HEK293T (cell line): ENCODE data around the gene HERC3.

Source experiments
- CTCF ChIA-PET: fragments of 350-600 bp; formaldehyde crosslinking; extraction: SDS; loops from one replicate; lab custom pipeline; 2021; ENCODE audit warnings: antibody characterized with exemption, inconsistent platforms; lab: Yijun Ruan, JAX
- POLR2A ChIA-PET: fragments of 350-600 bp; formaldehyde crosslinking; extraction: SDS; loops from one replicate; lab custom pipeline; 2020; ENCODE audit warnings: antibody characterized with exemption, inconsistent platforms; lab: Yijun Ruan, JAX
- DNase-seq: peaks from one replicate; pipeline ENCODE4 v3.0.0; 2012; ENCODE audit warnings: mixed read lengths; ENCODE audit errors: extremely low spot score
- ARNT ChIP-seq: fragments of 450-650 bp; IDR thresholded peaks from 2 replicates; pipeline ENCODE4 v1.6.1; 2017; ENCODE audit warnings: mild to moderate bottlenecking
- BHLHE40 ChIP-seq: fragments of 450-650 bp; IDR thresholded peaks from 2 replicates; pipeline ENCODE4 v1.6.1; 2016; ENCODE audit warnings: mild to moderate bottlenecking, moderate library complexity, borderline replicate concordance
- CTBP1 ChIP-seq: fragments of 450-650 bp; IDR thresholded peaks from 2 replicates; pipeline ENCODE4 v1.6.1; 2016; ENCODE audit warnings: borderline replicate concordance
- ELF4 ChIP-seq: fragments of 450-650 bp; IDR thresholded peaks from 2 replicates; pipeline ENCODE4 v1.6.1; 2017; ENCODE audit warnings: antibody characterized with exemption
- FOXA1 ChIP-seq: fragments of 450-650 bp; IDR thresholded peaks from 2 replicates; pipeline ENCODE4 v1.6.1; 2016; ENCODE audit warnings: mild to moderate bottlenecking
- FOXK2 ChIP-seq: fragments of 450-650 bp; IDR thresholded peaks from 2 replicates; pipeline ENCODE4 v1.6.1; 2016; ENCODE audit warnings: mild to moderate bottlenecking
- FOXM1 ChIP-seq: fragments of 450-650 bp; IDR thresholded peaks from 2 replicates; pipeline ENCODE4 v1.6.1; 2017; ENCODE audit warnings: mild to moderate bottlenecking, borderline replicate concordance
- HDGF ChIP-seq: fragments of 450-650 bp; IDR thresholded peaks from 2 replicates; pipeline ENCODE4 v1.6.1; 2017; ENCODE audit warnings: antibody characterized with exemption, borderline replicate concordance
- L3MBTL2 ChIP-seq: fragments of 450-650 bp; conservative IDR thresholded peaks from 2 replicates; pipeline ENCODE4 v1.6.1; 2016; ENCODE audit warnings: mild to moderate bottlenecking
- LEF1 ChIP-seq: fragments of 450-650 bp; IDR thresholded peaks from 2 replicates; pipeline ENCODE4 v1.6.1; 2017; ENCODE audit warnings: mild to moderate bottlenecking, borderline replicate concordance
- NFRKB ChIP-seq: fragments of 450-650 bp; IDR thresholded peaks from 2 replicates; pipeline ENCODE4 v1.6.1; 2016; ENCODE audit warnings: mild to moderate bottlenecking, moderate library complexity
- SP1 ChIP-seq: fragments of 450-650 bp; IDR thresholded peaks from 2 replicates; pipeline ENCODE4 v1.6.1; 2017
- SUZ12 ChIP-seq: fragments of 450-650 bp; IDR thresholded peaks from 2 replicates; pipeline ENCODE4 v1.6.1; 2016; ENCODE audit warnings: mild to moderate bottlenecking
- TARDBP ChIP-seq: fragments of 450-650 bp; IDR thresholded peaks from 2 replicates; pipeline ENCODE4 v1.6.1; 2016
- ZNF384 ChIP-seq: fragments of 450-650 bp; IDR thresholded peaks from 2 replicates; pipeline ENCODE4 v1.6.1; 2016
- TF ChIP-seq, protein P1 (sequence below): fragments of 450-650 bp; IDR thresholded peaks from 2 replicates; pipeline ENCODE4 v1.6.1; 2016

HERC3 gene

GRCh38 chr4:88719381-88719780 lies 127.1 kb downstream of the HERC3 start:
- CTCF ChIA-PET: no interaction called here
- TF ChIP-seq ZNF384 (no peak), SUZ12 (no peak)
- DNase-seq: no peak
- POLR2A ChIA-PET: no interaction called here

GRCh38 chr4:88720451-88721428 lies 128.5 kb downstream of the HERC3 start:
- ChIA-PET POLR2A (no interaction called here), CTCF (no interaction called here)
- DNase-seq: no peak
- no peak for TF ChIP-seq CTBP1
- TF ChIP-seq BHLHE40: no peak
- no peak for TF ChIP-seq LEF1
- no peak for TF ChIP-seq SP1
- TF ChIP-seq NFRKB: no peak
- no peak for TF ChIP-seq HDGF
- TF ChIP-seq, protein P1, sequence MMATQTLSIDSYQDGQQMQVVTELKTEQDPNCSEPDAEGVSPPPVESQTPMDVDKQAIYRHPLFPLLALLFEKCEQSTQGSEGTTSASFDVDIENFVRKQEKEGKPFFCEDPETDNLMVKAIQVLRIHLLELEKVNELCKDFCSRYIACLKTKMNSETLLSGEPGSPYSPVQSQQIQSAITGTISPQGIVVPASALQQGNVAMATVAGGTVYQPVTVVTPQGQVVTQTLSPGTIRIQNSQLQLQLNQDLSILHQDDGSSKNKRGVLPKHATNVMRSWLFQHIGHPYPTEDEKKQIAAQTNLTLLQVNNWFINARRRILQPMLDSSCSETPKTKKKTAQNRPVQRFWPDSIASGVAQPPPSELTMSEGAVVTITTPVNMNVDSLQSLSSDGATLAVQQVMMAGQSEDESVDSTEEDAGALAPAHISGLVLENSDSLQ: no peak
- TF ChIP-seq FOXM1: no peak
- no peak for TF ChIP-seq FOXK2
- TF ChIP-seq ELF4: no peak
- TF ChIP-seq ARNT: no peak
- no peak for TF ChIP-seq SUZ12
- TF ChIP-seq FOXA1: no peak
- no peak for TF ChIP-seq ZNF384
- TF ChIP-seq TARDBP: no peak
- TF ChIP-seq L3MBTL2: no peak

- ChIA-PET CTCF (no interaction called here), POLR2A (no interaction called here)
- DNase-seq: no peak
- TF ChIP-seq SUZ12 (no peak), FOXK2 (no peak), LEF1 (no peak), BHLHE40 (no peak)
Measured at GRCh38 chr4:88722276-88722780, 130.0 kb downstream of the HERC3 start.

- TF ChIP-seq ELF4: no peak
- no peak for TF ChIP-seq TARDBP
- TF ChIP-seq BHLHE40: no peak
- no peak for TF ChIP-seq NFRKB
- no peak for TF ChIP-seq CTBP1
- TF ChIP-seq FOXA1: no peak
- no peak for TF ChIP-seq HDGF
- TF ChIP-seq ARNT: no peak
- no peak for TF ChIP-seq FOXK2
- no peak for TF ChIP-seq ZNF384
- DNase-seq: no peak
- CTCF ChIA-PET: no interaction called here
- POLR2A ChIA-PET: no interaction called here
Measured at GRCh38 chr4:88722828-88723227, 130.5 kb downstream of the HERC3 start.

DNA sequence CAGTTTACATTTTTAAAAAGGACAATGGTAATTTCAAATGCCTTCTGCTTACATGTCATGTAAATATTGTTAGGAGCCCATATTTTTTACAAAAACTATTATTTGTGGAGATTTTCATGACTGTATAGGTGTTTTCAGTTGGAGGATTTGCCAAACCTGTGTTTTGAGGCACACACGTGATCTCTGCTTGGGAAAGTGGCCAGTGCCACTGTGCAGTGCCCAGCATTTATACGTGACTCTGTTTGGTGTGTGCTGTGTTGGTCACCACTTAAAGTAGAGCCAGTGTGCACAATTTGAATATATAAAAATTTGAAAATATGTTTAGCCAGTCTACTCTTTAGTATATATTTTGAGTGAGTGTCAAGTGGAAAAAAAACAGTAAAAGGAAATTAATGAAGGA lies 132.1 kb downstream of the HERC3 start:
- CTCF ChIA-PET: no interaction called here

GRCh38 chr4:88725143-88725542 lies 132.9 kb downstream of the HERC3 start:
- no peak for TF ChIP-seq NFRKB
- no peak for TF ChIP-seq BHLHE40
- TF ChIP-seq SUZ12: no peak
- TF ChIP-seq ARNT: no peak
- no peak for TF ChIP-seq FOXK2
- TF ChIP-seq HDGF: no peak
- no peak for TF ChIP-seq CTBP1
- TF ChIP-seq, protein P1: no peak
- TF ChIP-seq ZNF384: no peak
- no peak for TF ChIP-seq LEF1
- no peak for TF ChIP-seq TARDBP
- no peak for TF ChIP-seq L3MBTL2
- no peak for TF ChIP-seq FOXM1
- CTCF ChIA-PET: no interaction called here
- POLR2A ChIA-PET: no interaction called here
- DNase-seq: no peak

More for the DNA sequence above, 132.1 kb downstream of the HERC3 start:
- POLR2A ChIA-PET: no interaction called here
- no peak for TF ChIP-seq L3MBTL2
- DNase-seq: no peak

GRCh38 chr4:88725986-88726385 lies 133.7 kb downstream of the HERC3 start:
- ChIA-PET POLR2A (no interaction called here), CTCF (no interaction called here)
- no peak for DNase-seq
- no peak for TF ChIP-seq TARDBP
- no peak for TF ChIP-seq FOXA1
- TF ChIP-seq, protein P1: no peak
